Loucy (cell line): ENCODE measurements around the gene TSPAN32.

Experiments used
- EZH2phosphoT487 ChIP-seq: fragments of 200-600 bp; IDR thresholded peaks from 2 replicates; pipeline ENCODE4 v1.6.1; 2018; ENCODE audit warnings: antibody characterized with exemption, mild to moderate bottlenecking, moderate library complexity, borderline replicate concordance
- TF ChIP-seq, protein P1 (sequence below): fragments of 200-600 bp; sonication (generic); conservative IDR thresholded peaks from 2 replicates; pipeline ENCODE4 v1.5.1; 2014; ENCODE audit warnings: mild to moderate bottlenecking, antibody characterized with exemption, low read length

GRCh38 chr11:2362414-2362813 lies 60.6 kb downstream of the TSPAN32 start:
- TF ChIP-seq, protein P1, sequence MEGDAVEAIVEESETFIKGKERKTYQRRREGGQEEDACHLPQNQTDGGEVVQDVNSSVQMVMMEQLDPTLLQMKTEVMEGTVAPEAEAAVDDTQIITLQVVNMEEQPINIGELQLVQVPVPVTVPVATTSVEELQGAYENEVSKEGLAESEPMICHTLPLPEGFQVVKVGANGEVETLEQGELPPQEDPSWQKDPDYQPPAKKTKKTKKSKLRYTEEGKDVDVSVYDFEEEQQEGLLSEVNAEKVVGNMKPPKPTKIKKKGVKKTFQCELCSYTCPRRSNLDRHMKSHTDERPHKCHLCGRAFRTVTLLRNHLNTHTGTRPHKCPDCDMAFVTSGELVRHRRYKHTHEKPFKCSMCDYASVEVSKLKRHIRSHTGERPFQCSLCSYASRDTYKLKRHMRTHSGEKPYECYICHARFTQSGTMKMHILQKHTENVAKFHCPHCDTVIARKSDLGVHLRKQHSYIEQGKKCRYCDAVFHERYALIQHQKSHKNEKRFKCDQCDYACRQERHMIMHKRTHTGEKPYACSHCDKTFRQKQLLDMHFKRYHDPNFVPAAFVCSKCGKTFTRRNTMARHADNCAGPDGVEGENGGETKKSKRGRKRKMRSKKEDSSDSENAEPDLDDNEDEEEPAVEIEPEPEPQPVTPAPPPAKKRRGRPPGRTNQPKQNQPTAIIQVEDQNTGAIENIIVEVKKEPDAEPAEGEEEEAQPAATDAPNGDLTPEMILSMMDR = no peak
- TF ChIP-seq EZH2phosphoT487 = no peak
